NCI-H226 (cell line): ENCODE results near the gene CDCA4.

Experiments used
- DNase-seq: peaks from one replicate; pipeline ENCODE4 v3.0.0-alpha.2; 2015

Gene CDCA4

DNA sequence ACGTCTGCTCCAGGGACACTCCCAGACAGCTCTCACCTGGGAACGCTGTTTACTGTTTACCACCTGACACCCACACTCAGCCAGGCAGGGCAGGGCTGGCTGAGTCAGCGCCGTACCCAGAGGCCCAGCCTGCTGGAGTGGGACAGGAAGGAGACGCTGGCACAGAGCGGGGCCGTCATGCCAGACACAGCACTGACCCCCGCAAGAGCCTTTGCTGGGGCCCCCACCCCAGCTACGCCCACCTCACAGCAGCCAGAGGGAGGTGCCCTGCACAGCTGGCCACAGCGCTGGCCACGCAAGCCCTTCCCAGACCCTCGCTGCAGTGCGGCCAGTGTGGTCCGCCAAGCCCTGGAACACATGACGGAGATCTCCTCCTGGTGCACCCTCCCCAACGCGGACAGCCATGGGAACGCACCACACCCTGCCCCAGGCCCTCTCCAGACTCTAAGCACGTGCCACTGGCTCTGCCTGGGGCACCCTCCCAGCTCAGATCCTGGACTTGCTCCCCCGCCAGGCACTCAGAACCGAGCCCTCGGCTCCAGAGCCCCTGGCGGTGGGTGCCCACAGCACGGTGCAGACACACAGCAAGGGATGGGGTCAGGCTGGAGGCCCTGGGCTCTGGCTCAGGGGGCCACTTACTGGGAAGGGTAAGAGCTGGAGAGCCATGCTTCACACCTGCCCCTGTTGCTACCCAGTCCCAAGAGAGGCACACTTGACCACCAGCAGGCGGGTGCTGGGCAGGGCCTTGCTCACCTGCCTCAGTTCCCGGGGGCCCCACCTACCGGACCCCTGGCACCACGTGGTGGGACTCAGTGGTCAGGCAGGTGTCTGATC, 48.4 kb downstream of the CDCA4 start:
- DNase-seq: peak; percentile 77

DNA sequence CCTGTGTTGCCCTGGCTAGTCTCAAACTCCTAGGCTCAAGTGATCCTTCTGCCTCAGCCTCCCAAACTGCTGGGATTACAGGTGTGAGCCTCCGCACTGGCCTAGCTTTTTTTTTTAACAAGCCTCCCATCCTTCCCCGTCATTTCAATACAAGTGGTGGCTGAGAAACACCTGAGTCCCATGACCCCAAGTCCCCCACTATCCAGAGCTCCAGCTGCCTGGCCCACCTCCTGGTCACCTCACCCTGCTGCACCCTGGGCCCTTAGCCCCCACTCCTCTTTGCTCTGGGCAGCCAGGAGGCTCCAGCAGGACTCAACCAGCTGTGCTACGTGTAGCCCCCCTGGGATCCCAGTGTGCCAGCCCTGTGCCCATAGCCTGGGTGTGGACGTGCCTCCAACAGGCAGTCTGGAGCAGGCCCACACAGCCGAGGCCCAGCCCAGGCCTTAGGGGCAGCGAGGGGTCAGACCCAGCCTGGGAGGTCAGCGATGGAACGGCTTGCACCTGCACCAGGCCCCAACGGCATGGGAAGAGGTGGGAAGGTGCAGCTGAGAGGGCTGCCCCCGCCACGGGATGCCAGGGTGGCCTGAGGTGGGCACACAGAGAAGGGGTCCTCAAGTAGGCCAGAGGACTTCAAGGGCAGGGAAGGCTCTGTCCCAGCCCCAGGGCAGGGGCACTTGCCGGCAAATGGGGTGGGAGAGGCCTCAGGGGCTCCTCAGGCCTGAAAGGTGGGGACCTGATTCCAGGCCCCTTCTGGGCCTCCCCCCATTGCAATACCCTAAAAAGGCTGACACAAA, 49.2 kb downstream of the CDCA4 start:
- DNase-seq: no peak

DNA sequence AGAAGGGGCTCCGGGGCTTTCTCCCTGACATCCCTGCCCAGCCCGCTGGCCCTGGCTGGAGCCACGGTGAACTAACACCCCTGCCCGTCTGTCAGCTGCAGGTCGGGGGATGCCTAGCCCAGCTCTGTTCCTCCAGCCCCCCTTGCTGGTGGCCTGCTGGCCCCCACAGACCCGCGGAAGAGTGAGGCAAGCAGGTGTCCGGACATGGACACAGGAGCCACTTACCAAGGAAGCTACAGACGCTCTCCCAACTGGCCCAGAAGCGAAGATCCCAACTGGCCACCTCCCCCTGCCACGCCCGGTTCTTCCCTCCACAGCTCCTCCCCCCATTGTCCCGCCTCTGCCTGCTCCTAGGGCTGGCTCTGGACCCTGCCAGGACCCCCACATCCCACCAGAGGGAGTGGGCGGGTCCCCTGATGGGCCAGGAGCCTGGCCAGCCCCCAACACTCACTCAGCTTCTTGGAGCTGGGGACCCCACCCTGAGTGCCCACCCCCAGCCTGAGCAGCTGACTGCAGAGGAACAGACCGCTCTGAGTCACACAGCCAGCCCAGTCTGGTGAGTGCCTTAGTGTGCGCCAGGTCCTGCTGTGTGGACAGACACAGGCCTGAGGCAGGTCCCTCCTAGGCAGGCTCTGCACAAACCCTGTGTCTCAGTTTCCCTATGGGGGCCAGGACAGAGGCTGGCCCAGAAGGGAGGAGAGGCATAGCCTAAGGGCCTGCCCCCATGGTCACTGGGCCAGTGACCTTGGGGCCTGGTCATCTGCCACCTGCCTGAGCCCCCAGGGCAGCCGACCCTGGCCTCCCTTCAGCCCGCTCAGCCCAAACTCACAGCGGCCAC, 50.4 kb downstream of the CDCA4 start:
- DNase-seq: peak; percentile 76

DNA sequence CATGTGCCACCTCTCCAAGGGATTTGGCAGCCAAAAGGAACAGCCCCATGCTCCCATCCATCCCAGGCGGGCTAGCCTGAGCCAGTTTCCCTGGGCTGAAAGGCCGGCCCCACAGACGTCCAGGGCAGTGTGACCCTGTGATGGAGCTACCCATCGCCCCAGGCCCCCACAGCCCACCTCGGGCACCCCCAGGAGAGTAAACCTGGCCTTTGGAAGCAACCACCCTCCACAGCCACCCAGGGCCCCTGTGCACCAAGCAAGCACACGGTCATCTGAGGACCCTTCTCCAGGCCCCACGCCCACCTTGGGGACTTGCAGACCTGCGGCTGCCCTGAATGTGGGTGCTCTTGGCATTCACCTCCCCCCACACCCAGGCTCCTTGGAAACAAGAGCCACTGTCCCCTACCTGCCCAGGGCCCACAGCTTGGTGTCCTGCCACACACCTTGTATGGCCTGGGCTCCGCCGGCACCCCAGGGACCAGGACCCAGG, 51.1 kb downstream of the CDCA4 start:
- no peak for DNase-seq

DNA sequence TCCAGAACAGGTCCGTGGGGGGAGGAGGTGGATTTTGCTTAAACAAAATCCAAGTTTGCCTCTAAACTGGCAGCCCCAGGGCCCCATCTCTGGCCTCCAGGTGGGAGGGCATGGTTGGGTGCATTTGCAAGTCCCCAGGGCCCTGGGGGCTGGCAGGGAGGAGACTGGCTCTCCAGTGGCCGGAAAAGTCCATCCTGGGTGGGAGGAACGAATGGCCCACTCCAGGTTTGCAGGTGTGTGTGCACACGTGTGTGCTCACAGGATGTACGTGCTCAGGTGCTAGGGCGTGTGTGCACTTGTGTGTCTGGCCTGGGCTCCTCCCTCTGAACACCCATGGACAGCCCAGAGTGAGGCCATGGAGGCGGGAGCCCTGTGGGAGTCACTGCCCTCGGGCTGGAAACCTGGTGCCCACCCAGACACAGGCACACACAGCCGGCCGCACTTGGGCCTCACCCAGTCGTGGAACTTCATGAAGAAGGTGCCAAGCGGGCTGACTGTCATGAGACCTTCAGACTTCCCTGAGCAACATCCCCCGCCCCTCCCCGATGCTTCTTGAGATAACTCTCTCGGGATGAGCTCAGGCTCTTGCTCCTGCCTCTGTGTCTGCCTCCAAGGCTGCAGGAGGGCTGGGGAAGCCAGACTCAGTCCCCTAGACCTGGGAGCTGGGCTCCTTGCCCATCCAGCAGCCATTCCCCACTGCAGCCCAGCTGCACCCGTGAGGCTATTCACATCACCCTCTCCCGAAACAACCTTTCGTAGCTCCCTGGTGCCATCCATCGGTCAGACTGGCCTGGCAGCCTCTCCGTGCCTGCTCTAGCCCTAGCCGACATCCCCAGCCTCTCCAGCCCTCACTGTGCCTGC, 52.1 kb downstream of the CDCA4 start:
- DNase-seq: peak; percentile 59

DNA sequence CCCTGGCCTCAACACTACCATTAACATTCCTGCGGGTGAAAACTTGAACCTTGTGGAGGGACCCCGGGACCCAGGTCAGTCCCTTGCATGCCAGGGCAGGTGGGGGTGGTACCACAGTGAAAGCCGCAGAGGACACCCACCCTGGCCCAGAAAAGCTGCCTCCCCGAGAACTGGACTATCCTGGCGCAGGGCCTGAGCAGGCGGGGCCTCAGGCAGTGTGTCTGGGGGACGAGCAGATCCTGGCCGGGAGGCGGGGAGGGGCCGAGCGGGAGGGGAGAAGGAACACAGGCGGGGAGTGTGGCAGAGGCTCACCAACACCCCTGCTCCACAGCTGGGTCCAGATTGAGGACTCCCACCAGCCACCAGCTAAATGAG, 52.7 kb downstream of the CDCA4 start:
- peak; percentile 84 for DNase-seq

DNA sequence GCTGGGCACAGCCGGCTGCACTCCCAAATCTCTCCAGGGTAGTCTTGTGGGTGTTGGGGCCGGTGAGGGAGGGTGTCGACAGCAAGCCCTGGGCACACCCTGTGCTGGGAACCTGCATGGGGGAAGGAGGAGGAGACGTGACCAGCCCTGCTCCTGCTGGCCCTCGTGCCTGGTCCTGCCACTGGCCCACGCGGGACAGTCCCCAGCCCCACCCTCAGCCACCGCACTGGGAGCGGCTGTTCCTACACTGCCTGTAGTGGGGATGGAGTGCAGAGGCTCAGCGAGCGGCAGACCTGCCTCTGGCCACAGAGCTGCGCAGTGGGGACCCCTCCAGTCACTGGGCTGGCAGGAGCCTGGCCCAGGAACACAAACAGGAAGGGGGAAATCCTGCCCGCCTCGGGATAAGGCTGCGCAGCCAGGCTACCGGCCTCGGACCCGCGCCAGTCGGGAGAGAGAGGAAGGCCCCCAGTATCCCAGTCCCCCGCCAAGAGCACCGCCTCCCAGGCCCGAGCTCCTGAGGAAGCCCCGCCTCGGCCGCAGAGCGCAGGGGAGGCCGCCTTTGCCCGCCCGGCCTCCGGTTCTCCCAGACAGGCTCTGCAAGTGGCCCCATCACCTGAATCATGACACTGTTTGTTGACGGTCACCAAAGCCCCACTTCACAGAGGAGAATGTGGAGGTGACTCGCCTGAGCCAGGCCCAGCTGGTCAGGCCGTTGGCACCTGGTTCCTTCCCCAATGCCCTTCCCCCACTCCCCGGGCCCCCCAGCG, 53.3 kb downstream of the CDCA4 start:
- DNase-seq: peak; percentile 68

DNA sequence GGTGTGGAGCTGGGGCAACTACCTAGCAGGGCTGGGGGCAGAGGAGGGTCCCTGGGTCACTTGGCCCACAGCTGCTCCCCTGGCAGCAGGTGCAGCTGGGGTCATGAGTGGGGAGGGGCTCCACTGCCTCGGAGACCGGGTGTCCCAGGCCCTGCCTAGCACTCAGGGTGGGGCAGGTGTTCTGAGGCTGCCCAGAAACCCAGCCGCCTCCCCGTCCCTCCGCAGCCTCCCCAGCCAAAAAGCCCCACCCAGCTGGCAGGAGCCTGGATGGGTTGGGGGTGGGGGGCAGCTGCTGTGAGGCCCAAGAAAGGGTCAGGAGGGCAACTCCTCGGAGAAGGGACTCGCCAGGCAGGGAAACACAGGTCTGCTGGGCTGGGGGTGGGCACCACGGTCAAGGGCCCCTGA, 53.9 kb downstream of the CDCA4 start:
- DNase-seq: no peak

DNA sequence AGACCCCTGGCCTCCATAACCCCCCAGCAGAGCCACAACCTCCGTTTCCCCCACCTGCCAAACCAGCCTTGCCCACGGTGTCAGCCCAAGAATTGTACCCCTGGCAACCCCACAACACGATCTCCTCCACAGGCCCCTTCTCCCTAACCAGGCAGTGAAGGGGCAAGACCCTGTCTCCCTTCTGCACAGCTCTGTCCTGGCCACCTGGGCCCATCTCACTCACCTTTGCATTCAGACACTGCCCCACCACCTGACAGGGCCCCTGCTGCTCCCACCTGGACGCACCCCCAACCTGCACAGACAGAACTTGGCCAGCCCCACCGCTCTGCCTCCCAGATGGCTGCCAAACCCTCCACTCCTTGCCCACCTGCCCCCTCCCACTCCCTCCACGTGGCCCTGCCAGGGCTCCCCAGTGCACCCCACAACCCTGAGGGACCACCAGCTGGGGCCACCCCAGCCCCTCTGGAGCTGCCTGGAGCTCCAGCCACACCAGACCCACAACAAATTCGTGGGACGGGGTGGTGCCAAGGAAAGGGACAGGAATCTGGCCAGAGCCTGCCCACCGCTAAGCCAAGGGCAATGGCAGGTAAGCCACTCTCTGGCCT, 54.5 kb downstream of the CDCA4 start:
- no peak for DNase-seq

DNA sequence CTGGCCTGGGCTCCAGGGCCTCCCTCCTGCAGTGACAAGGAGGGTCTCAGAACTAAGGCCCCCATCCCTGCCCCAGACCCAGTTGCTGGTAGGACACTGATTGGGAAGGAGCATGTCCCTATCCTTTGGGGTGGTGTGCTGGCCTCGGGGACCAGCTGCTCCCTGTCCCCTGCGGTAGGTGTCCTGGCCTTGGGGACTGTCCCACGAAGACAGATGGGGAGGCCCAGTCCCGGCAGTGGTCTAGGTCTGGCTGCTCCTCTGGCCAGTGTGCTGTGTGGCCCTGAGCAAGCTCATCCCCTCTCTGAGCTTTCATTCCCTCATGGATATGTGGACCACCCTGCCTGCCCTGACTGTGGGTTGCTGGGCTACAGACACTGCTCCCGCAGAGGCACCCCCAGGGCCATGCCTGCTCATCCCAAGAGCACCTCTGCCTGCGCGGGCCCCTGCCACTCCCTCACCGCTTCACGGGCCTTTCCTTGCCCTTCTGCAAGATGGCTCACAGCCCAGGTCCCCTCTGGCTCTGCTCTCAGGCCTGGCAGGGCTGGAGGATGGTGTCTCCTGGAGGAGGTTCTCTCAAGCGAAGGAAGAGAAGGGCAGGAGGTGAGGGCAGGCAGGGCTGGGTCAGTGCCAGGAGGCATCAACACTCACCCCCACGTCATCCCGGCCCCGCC, 55.2 kb downstream of the CDCA4 start:
- DNase-seq: no peak

DNA sequence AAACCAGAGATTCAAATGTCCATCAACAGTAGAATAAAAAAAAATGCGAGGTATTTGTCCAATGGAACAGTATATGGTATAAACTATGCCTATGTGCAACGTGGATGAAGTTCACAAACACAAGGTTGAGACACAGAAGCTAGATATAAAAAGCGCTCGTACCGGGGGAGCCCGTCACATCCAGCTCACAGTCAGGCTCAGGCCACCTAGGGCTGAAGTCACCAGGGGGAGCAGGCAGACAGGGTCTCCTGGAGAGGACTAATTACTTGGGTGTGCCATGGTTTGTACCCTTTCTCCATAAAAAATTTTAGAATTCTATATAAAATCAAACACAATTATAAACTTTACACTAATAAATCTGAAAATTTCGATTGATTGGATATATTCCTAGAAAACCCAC, 56.3 kb downstream of the CDCA4 start:
- no peak for DNase-seq
